SK-N-MC (cell line): Measurements from ENCODE around the gene GPD1L.

Experiments used
- EZH2 ChIP-seq: fragments of 200-600 bp; sonication (generic); IDR thresholded peaks from one replicate; pipeline ENCODE4 v1.6.1; 2017; ENCODE audit warnings: antibody characterized with exemption
- FOXP2 ChIP-seq: optimal IDR thresholded peaks from 2 replicates; pipeline ENCODE3; 2011; ENCODE audit warnings: mild to moderate bottlenecking, moderate library complexity; ENCODE audit not compliant: insufficient read depth; ENCODE audit errors: extremely low read length, control extremely low read depth
- POLR2AphosphoS5 ChIP-seq: IDR thresholded peaks from 2 replicates; pipeline ENCODE4 v1.6.1; 2012; ENCODE audit warnings: mild to moderate bottlenecking, low read depth, low read length, borderline replicate concordance

DNA sequence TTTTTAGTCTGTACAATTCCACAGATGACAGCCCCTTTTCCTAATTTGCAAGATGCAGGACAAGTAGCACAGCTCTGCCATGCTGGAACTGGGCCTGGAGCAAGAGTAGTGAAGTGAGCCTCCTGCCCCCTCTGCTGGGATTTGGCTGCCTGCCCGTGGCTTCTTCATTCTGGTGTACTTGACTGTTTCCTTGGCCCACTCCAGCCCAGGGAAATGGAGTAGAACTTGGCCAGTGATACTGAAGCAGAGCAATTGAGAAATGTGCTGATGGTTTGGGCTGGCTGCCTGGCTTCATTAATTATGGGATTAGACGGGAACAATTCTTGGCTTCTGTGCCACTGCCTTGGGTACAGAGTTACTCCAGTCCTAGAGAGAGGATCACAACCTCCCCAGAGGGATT, 2.8 kb downstream of the GPD1L start:
- TF ChIP-seq EZH2: no peak
- no peak for TF ChIP-seq POLR2AphosphoS5
- no peak for TF ChIP-seq FOXP2
